Colonic mucosa (tissue), 4 donors: ENCODE results near the gene PCDH15. TPM values are rescaled to one million over a fixed set of nuclear protein-coding genes. Genes with fewer than 3 reads are reported as not detected.

Source experiments
- DNase-seq: peaks from one replicate; pipeline ENCODE4 v3.0.0-alpha.2; 2020
- H3K27ac ChIP-seq: fragments of 200-600 bp; one replicate; pipeline ENCODE4 v1.8.0; 2021
- H3K27me3 ChIP-seq: fragments of 200-600 bp; one replicate; pipeline ENCODE4 v1.8.0; 2021
- H3K36me3 ChIP-seq: fragments of 200-600 bp; one replicate; pipeline ENCODE4 v1.8.0; 2021
- H3K4me1 ChIP-seq: fragments of 200-600 bp; one replicate; pipeline ENCODE4 v1.8.0; 2021; ENCODE audit warnings: mild to moderate bottlenecking
- H3K4me3 ChIP-seq: fragments of 200-600 bp; one replicate; pipeline ENCODE4 v1.8.0; 2021
- H3K9ac ChIP-seq, 2 donors: one replicate each; pipeline ENCODE4 v1.7.0; 2013; ENCODE audit warnings: control low read depth in 2 of 2, low read depth in 2 of 2, low read length in 2 of 2
- H3K9me3 ChIP-seq: fragments of 200-600 bp; one replicate; pipeline ENCODE4 v1.8.0; 2021
- CTCF ChIP-seq: fragments of 200-600 bp; IDR thresholded peaks from one replicate; pipeline ENCODE4 v1.8.0; 2022; ENCODE audit warnings: antibody characterized with exemption, mild to moderate bottlenecking
- intact Hi-C: fragments of 100-400 bp; cut with DNase I; formaldehyde crosslinking; loops from one replicate; pipeline ENCODE4 v1.14.1; 2022
- total RNA-seq, 2 donors: library from RNA; stranded (reverse); fragmentation: NEBNext Ultra II Directional in 1 of 2; extraction: Animal tissue kit (Norgen Biotek cat#: 25700) in 1 of 2; gene quantifications; one replicate each; pipeline ENCODE4 v1.2.1, GENCODE V29; 2021
- donor health status: healthy.
- donor health status: DM: no; HTN: no; CAD: no.
- donor health status: DM: no; HTN: no; CAD: no.

PCDH15 gene
- total RNA-seq, 2 donors from 2014 or later: not detected

GRCh38 chr10:54314430-54314829 is 486.6 kb downstream of the PCDH15 start:
- no peak overlapping the region for H3K27ac ChIP-seq
- no peaks in the 10 kb centered on the region for H3K36me3 ChIP-seq
- H3K27me3 ChIP-seq: no peaks in the 10 kb centered on the region
- H3K9me3 ChIP-seq: no peaks in the 10 kb centered on the region
- H3K4me3 ChIP-seq: no peak overlapping the region
- TF ChIP-seq CTCF: no peak
- no peak overlapping the region for H3K9ac ChIP-seq
- intact Hi-C loops: no loop called here
- H3K4me1 ChIP-seq: no peaks in the 10 kb centered on the region
- DNase-seq: no peak

GRCh38 chr10:54284526-54285193 is 516.4 kb downstream of the PCDH15 start:
- intact Hi-C loops: no loop called here
- Histone ChIP-seq H3K36me3 (no peaks in the 10 kb centered on the region), H3K9me3 (no peaks in the 10 kb centered on the region)

GRCh38 chr10:54282012-54282411 is 519.0 kb downstream of the PCDH15 start:
- no peak for TF ChIP-seq CTCF
- H3K4me3 ChIP-seq: no peak overlapping the region
- no peak overlapping the region for H3K27ac ChIP-seq
- no peak for DNase-seq
- H3K9me3 ChIP-seq: no peaks in the 10 kb centered on the region
- H3K27me3 ChIP-seq: no peaks in the 10 kb centered on the region
- intact Hi-C loops: no loop called here
- H3K36me3 ChIP-seq: no peaks in the 10 kb centered on the region
- no peak overlapping the region for H3K9ac ChIP-seq
- H3K4me1 ChIP-seq: no peaks in the 10 kb centered on the region

More at GRCh38 chr10:54284526-54285193, 516.4 kb downstream of the PCDH15 start:
- Histone ChIP-seq H3K4me1 (no peaks in the 10 kb centered on the region), H3K9ac (no peak overlapping the region), H3K27me3 (no peaks in the 10 kb centered on the region), H3K27ac (no peak overlapping the region), H3K4me3 (no peak overlapping the region)
- no peak for DNase-seq
- TF ChIP-seq CTCF: no peak

GRCh38 chr10:54266395-54266794 is 534.6 kb downstream of the PCDH15 start:
- no peaks in the 10 kb centered on the region for H3K36me3 ChIP-seq
- no peaks in the 10 kb centered on the region for H3K4me1 ChIP-seq
- no peak overlapping the region for H3K9ac ChIP-seq
- DNase-seq: no peak
- H3K4me3 ChIP-seq: no peak overlapping the region
- TF ChIP-seq CTCF: no peak
- no peaks in the 10 kb centered on the region for H3K9me3 ChIP-seq
- no peak overlapping the region for H3K27ac ChIP-seq
- no peaks in the 10 kb centered on the region for H3K27me3 ChIP-seq
- intact Hi-C loops: no loop called here

- no peak for DNase-seq
- no peak for TF ChIP-seq CTCF
- H3K4me3 ChIP-seq: no peak overlapping the region
- H3K27me3 ChIP-seq: no peaks in the 10 kb centered on the region
- H3K9me3 ChIP-seq: no peaks in the 10 kb centered on the region
- no peak overlapping the region for H3K9ac ChIP-seq
- no peak overlapping the region for H3K27ac ChIP-seq
- H3K4me1 ChIP-seq: no peaks in the 10 kb centered on the region
- H3K36me3 ChIP-seq: no peaks in the 10 kb centered on the region
- intact Hi-C loops: no loop called here
Measured at GRCh38 chr10:54262726-54263125, 538.3 kb downstream of the PCDH15 start.
